ENCODE results near the gene ADGRE2. TPM values are rescaled to one million over a fixed set of nuclear protein-coding genes. Genes with fewer than 3 reads are reported as not detected.

Gene ADGRE2
- total RNA-seq, 4 donors from 2014 or later, result 4.5 to 10.7 (median 7.1) TPM

DNA sequence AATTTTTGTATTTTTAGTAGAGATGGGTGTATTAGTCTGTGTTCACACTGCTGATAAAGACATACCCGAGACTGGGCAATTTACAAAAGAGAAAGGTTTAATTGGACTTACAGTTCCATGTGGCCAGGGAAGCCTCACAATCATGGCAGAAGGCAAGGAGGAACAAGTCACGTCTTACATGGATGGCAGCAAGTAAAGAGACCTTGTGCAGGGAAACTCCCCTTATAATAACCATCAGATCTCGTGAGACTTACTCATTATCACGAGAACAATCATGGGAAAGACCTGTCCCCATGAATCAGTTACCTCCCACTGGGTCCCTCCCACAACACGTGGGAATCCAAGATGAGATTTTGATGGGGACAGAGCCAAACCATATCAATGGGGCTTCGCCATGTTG lies 73.9 kb downstream of the ADGRE2 start:
- TF ChIP-seq CTCF (IDR thresholded peaks at IDR 0.05) (no peak), POLR2A (IDR thresholded peaks at IDR 0.05) (no peak)
- 90 to 93% methylated on average over 6 of the region's 6 CpGs for WGBS, 2 donors

DNA sequence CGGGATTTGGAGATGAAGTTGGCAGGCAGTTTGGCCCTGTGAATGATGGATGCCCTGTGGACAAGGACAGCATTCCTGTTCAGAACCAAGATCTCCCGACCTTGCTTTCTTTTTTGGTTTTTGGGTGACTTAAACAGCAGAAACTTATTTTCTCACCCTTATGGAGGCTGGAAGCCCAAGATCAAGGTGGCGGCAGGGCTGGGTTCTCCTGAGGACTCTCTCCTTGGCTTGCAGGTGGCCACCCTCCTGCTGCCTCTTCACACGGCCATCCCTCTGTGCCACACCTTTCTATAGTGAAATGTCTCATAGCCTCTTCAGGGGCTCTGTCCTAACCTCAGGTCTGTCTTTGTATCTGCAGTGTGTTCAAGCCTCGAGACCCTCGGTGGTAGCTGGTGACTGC lies 74.5 kb downstream of the ADGRE2 start:
- intact Hi-C loops (cut with DNase I; ENCODE audit: low total_unique reads), result no loop called here
- DNase-seq (ENCODE audit: low spot score in 2 of 2), result peak in 1 of 2 donors; percentile 18
- no peak overlapping the region for H3K4me3 ChIP-seq (ENCODE audit: low read depth, poor library complexity, severe bottlenecking)
- TF ChIP-seq POLR2A (IDR thresholded peaks at IDR 0.05), result no peak
- TF ChIP-seq CTCF (IDR thresholded peaks at IDR 0.05), result no peak
- 96 to 100% methylated on average over 6 of the region's 6 CpGs for WGBS, 2 donors

More for the DNA sequence above, 73.9 kb downstream of the ADGRE2 start:
- no peak overlapping the region for H3K4me3 ChIP-seq (ENCODE audit: low read depth, poor library complexity, severe bottlenecking)
- intact Hi-C loops (cut with DNase I; ENCODE audit: low total_unique reads), result no loop called here
- DNase-seq (ENCODE audit: low spot score in 2 of 2), result no peak

GRCh38 chr19:14700711-14701375 lies 77.5 kb downstream of the ADGRE2 start:
- 97% methylated on average over 9 of the region's 9 CpGs for WGBS, 2 donors
- intact Hi-C loops (cut with DNase I; ENCODE audit: low total_unique reads), result no loop called here
- TF ChIP-seq CTCF (IDR thresholded peaks at IDR 0.05) (no peak), POLR2A (IDR thresholded peaks at IDR 0.05) (no peak)
- H3K4me3 ChIP-seq (ENCODE audit: low read depth, poor library complexity, severe bottlenecking), result no peak overlapping the region
- DNase-seq (ENCODE audit: low spot score in 2 of 2), result peak in 1 of 2 donors; percentile 54

- intact Hi-C loops (cut with DNase I; ENCODE audit: low total_unique reads), result no loop called here
- no peak overlapping the region for H3K4me3 ChIP-seq (ENCODE audit: low read depth, poor library complexity, severe bottlenecking)
- peak in 1 of 2 donors; percentile 52 for DNase-seq (ENCODE audit: low spot score in 2 of 2)
- 88 to 95% methylated on average over 8 of the region's 8 CpGs for WGBS, 2 donors
- TF ChIP-seq CTCF (IDR thresholded peaks at IDR 0.05) (no peak), POLR2A (IDR thresholded peaks at IDR 0.05) (no peak)
Measured at GRCh38 chr19:14699641-14700040, 78.7 kb downstream of the ADGRE2 start.

- intact Hi-C loops (cut with DNase I; ENCODE audit: low total_unique reads), result no loop called here
- TF ChIP-seq POLR2A (IDR thresholded peaks at IDR 0.05) (no peak), CTCF (IDR thresholded peaks at IDR 0.05) (no peak)
- no peak overlapping the region for H3K4me3 ChIP-seq (ENCODE audit: low read depth, poor library complexity, severe bottlenecking)
- 87 to 92% methylated on average over 5 of the region's 5 CpGs for WGBS, 2 donors
- DNase-seq (ENCODE audit: low spot score in 2 of 2), result peak in 1 of 2 donors; percentile 62
Measured at GRCh38 chr19:14695471-14695870, 82.9 kb downstream of the ADGRE2 start.

All from lower leg skin (tissue), 4 donors.